ENCODE results near the gene PTCD2.

DNA sequence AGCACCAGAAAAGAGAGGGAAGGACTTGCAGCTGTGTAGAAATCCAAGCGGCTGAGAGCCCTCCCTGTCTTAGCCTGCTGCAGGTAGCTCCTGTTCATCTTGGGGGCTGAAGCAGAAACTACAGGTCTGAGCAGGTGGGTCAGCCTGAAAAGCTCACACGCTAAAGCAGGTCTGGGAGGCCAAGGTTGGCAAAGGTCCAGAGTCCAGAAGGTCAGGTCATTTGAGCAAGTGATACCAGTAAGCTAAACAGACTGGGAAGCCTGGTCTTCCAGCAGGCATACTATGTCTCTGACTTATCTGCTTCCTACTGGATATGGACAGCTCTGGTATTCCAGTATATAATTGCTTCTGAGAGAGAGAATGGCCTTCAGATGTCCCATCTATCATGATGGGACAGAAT, 26.2 kb downstream of the PTCD2 start:
- TF ChIP-seq POLR2A (IDR thresholded peaks at IDR 0.05) = no peak
- TF ChIP-seq, protein P1, sequence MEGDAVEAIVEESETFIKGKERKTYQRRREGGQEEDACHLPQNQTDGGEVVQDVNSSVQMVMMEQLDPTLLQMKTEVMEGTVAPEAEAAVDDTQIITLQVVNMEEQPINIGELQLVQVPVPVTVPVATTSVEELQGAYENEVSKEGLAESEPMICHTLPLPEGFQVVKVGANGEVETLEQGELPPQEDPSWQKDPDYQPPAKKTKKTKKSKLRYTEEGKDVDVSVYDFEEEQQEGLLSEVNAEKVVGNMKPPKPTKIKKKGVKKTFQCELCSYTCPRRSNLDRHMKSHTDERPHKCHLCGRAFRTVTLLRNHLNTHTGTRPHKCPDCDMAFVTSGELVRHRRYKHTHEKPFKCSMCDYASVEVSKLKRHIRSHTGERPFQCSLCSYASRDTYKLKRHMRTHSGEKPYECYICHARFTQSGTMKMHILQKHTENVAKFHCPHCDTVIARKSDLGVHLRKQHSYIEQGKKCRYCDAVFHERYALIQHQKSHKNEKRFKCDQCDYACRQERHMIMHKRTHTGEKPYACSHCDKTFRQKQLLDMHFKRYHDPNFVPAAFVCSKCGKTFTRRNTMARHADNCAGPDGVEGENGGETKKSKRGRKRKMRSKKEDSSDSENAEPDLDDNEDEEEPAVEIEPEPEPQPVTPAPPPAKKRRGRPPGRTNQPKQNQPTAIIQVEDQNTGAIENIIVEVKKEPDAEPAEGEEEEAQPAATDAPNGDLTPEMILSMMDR (IDR thresholded peaks at IDR 0.05) = no peak
